Measurements from ENCODE around the gene AP5M1.

GRCh38 chr14:57290751-57291150, 22.0 kb downstream of the AP5M1 start:
- no peak for TF ChIP-seq CTCF (IDR thresholded peaks at IDR 0.05)
- no peak for TF ChIP-seq POLR2A (IDR thresholded peaks at IDR 0.05; ENCODE audit: low read depth)
- TF ChIP-seq POLR2AphosphoS5 (IDR thresholded peaks at IDR 0.05), result no peak
